ENCODE results near the gene H1-8.

The H1-8 gene

DNA sequence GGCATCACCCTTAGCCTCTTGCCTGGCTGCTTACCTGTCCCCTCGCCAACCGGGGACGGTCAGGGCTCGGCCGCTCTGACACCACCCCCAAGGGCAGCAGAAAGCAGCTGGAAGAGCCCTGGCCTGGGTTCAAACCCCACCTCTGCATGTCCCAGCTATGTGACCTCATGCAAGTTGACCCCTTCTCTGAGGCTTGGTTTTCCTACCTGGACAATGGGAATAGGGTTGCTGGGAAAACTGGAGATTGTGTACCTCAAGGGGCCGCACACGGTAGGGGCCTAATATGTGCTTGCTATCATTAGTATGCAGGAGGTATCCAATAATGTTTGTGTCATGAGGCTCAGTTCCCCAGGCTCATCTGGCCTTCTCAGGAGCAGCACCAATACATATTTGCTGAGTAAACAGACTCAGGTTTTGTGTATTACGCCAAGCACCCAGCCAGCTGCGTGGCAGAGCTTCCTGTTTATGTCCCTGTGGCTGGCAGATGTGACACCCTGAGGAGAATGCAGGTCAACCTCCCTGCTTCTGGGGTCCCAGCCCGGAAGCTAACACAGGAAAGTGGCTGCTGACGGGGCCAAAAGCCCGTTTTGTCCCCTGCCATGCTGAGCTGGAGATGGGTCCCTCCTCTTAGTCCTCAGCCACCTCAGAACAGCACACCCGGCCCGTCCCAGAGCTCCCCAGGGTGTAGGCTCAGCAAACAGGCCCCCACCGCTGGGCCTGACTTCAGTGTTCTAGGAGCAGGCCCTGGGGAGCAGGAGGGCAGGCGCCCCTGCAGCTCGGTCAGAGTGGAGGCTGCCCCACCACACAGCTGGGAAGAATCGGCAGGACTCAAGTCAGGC, 33.8 kb downstream of the H1-8 start:
- Mint-ChIP-seq H3K9me3 (no peaks in the 10 kb centered on the region), H3K4me1 (peaks cover 74% of the 10 kb centered on the region), H3K27ac (ENCODE audit: low read depth) (peak overlapping the region; percentile 99), H3K36me3 (ENCODE audit: insufficient read depth) (peaks cover 24% of the 10 kb centered on the region), H3K4me3 (peak overlapping the region; percentile 67), H3K27me3 (no peaks in the 10 kb centered on the region)
- ATAC-seq (replicated peaks; ENCODE audit: extremely low read depth, poor library complexity, severe bottlenecking): peak; percentile 91
- DNase-seq (ENCODE audit: low spot score in 2 of 2): peak; percentile 70 to 88

DNA sequence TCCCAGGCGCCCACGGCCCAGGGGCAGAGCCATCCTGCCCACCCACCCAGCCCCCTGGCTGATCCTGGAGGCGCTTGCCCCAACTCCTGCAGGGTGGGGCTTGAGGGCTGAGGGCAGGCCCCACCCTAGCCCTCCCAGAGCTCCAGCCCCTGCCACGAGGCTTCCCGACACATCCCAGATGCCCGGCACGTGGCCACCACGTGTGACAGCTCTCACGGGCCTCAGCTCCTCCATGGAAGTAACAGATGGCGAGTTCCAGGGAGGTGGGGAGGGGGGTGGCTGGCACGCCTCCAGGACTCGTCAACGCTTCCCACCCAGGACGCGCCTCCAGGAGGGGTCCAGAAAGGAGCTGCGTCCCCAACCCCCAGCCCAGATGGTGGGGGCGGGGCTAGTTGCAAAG, 34.4 kb downstream of the H1-8 start:
- Mint-ChIP-seq H3K4me3 (peak overlapping the region; percentile 67), H3K36me3 (ENCODE audit: insufficient read depth) (peaks cover 22% of the 10 kb centered on the region), H3K27me3 (no peaks in the 10 kb centered on the region), H3K9me3 (no peaks in the 10 kb centered on the region), H3K27ac (ENCODE audit: low read depth) (peak overlapping the region; percentile 99), H3K4me1 (peaks cover 68% of the 10 kb centered on the region)
- DNase-seq (ENCODE audit: low spot score in 2 of 2) (no peak), ATAC-seq (replicated peaks; ENCODE audit: extremely low read depth, poor library complexity, severe bottlenecking) (peak; percentile 5)

GRCh38 chr3:129577925-129578786, 35.2 kb downstream of the H1-8 start:
- no peaks in the 10 kb centered on the region for H3K9me3 Mint-ChIP-seq
- no peak for DNase-seq (ENCODE audit: low spot score in 2 of 2)
- peak overlapping the region; percentile 65 for H3K4me3 Mint-ChIP-seq
- ATAC-seq (replicated peaks; ENCODE audit: extremely low read depth, poor library complexity, severe bottlenecking): no peak
- H3K27ac Mint-ChIP-seq (ENCODE audit: low read depth): peak overlapping the region; percentile 99
- H3K4me1 Mint-ChIP-seq: peaks cover 65% of the 10 kb centered on the region
- no peaks in the 10 kb centered on the region for H3K27me3 Mint-ChIP-seq
- peaks cover 23% of the 10 kb centered on the region for H3K36me3 Mint-ChIP-seq (ENCODE audit: insufficient read depth)

DNA sequence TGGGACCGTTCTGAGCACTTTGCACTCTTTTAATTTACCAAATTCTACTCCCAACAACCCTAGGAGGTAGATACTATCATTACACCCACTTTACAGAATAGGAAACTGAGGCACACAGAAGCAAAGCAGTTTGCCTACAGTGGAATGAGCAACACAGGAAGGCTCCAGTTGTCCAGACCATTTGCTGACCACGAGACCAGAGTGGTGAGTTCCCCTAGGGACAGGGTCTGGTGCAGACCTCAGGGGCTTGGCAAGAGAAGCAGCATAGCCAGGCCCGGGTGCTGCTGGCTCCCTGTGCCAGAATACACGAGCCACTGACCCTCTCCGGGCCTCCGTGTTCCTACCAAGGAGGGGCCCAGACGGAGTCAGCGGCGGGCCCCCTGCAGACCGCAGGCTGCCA, 37.0 kb downstream of the H1-8 start:
- no peaks in the 10 kb centered on the region for H3K9me3 Mint-ChIP-seq

GRCh38 chr3:129581623-129582022, 38.6 kb downstream of the H1-8 start:
- Mint-ChIP-seq H3K27ac (ENCODE audit: low read depth) (peak overlapping the region; percentile 80), H3K27me3 (no peaks in the 10 kb centered on the region), H3K4me3 (no peak overlapping the region), H3K4me1 (peaks cover 40% of the 10 kb centered on the region), H3K9me3 (no peaks in the 10 kb centered on the region), H3K36me3 (ENCODE audit: insufficient read depth) (peaks cover 20% of the 10 kb centered on the region)
- no peak for DNase-seq (ENCODE audit: low spot score in 2 of 2)
- no peak for ATAC-seq (replicated peaks; ENCODE audit: extremely low read depth, poor library complexity, severe bottlenecking)

More for the DNA sequence above, 37.0 kb downstream of the H1-8 start:
- H3K4me3 Mint-ChIP-seq: no peak overlapping the region
- DNase-seq (ENCODE audit: low spot score in 2 of 2): no peak
- H3K27me3 Mint-ChIP-seq: no peaks in the 10 kb centered on the region
- H3K36me3 Mint-ChIP-seq (ENCODE audit: insufficient read depth): peaks cover 21% of the 10 kb centered on the region
- no peak for ATAC-seq (replicated peaks; ENCODE audit: extremely low read depth, poor library complexity, severe bottlenecking)
- H3K27ac Mint-ChIP-seq (ENCODE audit: low read depth): peak overlapping the region; percentile 99
- H3K4me1 Mint-ChIP-seq: peaks cover 55% of the 10 kb centered on the region

- H3K36me3 Mint-ChIP-seq (ENCODE audit: insufficient read depth): peaks cover 12% of the 10 kb centered on the region
- no peak overlapping the region for H3K4me3 Mint-ChIP-seq
- no peaks in the 10 kb centered on the region for H3K9me3 Mint-ChIP-seq
- H3K27ac Mint-ChIP-seq (ENCODE audit: low read depth): no peak overlapping the region
- peaks cover 37% of the 10 kb centered on the region for H3K4me1 Mint-ChIP-seq
- ATAC-seq (replicated peaks; ENCODE audit: extremely low read depth, poor library complexity, severe bottlenecking) (no peak), DNase-seq (ENCODE audit: low spot score in 2 of 2) (no peak)
- no peaks in the 10 kb centered on the region for H3K27me3 Mint-ChIP-seq
Observed at GRCh38 chr3:129582799-129583198, 39.8 kb downstream of the H1-8 start.

- DNase-seq (ENCODE audit: low spot score in 2 of 2) (no peak), ATAC-seq (replicated peaks; ENCODE audit: extremely low read depth, poor library complexity, severe bottlenecking) (no peak)
- H3K27me3 Mint-ChIP-seq: no peaks in the 10 kb centered on the region
- H3K9me3 Mint-ChIP-seq: no peaks in the 10 kb centered on the region
- no peak overlapping the region for H3K27ac Mint-ChIP-seq (ENCODE audit: low read depth)
- H3K4me1 Mint-ChIP-seq: peaks cover 34% of the 10 kb centered on the region
- no peak overlapping the region for H3K4me3 Mint-ChIP-seq
- peaks cover 12% of the 10 kb centered on the region for H3K36me3 Mint-ChIP-seq (ENCODE audit: insufficient read depth)
Observed at GRCh38 chr3:129583289-129583688, 40.3 kb downstream of the H1-8 start.

DNA sequence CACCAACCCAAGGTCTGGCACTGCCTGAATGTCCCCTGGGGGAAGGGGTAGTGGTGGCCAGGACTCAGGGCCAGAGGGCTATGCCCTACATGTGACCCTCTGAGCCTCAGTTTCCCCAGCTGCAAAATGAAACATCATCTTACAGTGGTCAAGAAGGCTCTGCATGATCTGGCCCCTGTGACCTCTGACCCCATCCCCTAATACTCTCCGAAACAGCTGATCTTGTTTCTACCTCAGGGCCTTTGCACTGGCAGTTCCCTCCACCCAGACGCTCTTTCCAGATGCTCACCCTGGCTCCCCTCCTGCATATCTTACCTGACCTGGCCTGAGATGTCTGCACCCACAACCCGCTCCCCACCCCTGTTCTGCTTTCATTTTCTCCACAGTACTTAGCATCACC, 41.7 kb downstream of the H1-8 start:
- Mint-ChIP-seq H3K27ac (ENCODE audit: low read depth) (no peak overlapping the region), H3K4me1 (peaks cover 22% of the 10 kb centered on the region), H3K9me3 (no peaks in the 10 kb centered on the region), H3K36me3 (ENCODE audit: insufficient read depth) (peaks cover 10% of the 10 kb centered on the region), H3K27me3 (no peaks in the 10 kb centered on the region), H3K4me3 (no peak overlapping the region)
- DNase-seq (ENCODE audit: low spot score in 2 of 2): no peak
- no peak for ATAC-seq (replicated peaks; ENCODE audit: extremely low read depth, poor library complexity, severe bottlenecking)

DNA sequence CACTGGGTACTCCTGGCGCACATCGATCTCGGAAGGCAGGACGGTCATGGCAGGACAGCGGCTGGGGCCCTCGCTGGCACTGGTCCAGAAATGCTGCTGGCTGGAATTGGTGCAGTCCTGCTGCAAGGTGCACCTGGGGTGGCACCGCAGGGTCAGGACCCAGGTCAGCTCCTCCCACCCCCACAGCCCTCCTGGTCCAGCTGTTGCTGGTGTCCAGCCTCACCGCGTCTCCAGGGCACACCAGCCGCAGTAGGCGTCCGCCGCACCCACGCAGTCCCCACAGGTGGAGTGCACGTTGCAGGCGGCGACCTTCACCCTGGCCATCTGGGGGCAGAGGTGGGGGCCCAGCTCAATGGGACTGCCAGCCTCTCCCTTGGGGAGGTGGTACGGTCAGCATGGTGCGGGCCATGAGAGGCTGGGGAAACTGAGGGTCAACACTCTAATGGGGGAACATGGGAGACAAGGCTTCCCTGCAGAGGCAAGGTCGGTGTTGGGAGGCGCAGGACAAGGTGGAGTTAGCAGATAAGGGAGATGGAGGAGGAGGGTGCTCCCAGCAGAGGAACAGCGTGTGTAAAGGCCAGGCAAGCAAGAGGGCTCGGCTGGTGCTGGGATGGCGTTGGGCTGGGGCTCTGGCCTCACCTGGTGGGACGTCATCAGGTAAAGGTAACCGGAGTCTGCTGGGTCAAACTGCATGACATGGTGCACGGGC, 43.1 kb downstream of the H1-8 start:
- no peaks in the 10 kb centered on the region for H3K9me3 Mint-ChIP-seq
- no peak overlapping the region for H3K4me3 Mint-ChIP-seq
- H3K36me3 Mint-ChIP-seq (ENCODE audit: insufficient read depth): peaks cover 7% of the 10 kb centered on the region
- no peak for DNase-seq (ENCODE audit: low spot score in 2 of 2)
- no peaks in the 10 kb centered on the region for H3K27me3 Mint-ChIP-seq
- no peak for ATAC-seq (replicated peaks; ENCODE audit: extremely low read depth, poor library complexity, severe bottlenecking)
- H3K27ac Mint-ChIP-seq (ENCODE audit: low read depth): no peak overlapping the region
- peaks cover 20% of the 10 kb centered on the region for H3K4me1 Mint-ChIP-seq

- no peak overlapping the region for H3K27ac Mint-ChIP-seq (ENCODE audit: low read depth)
- no peaks in the 10 kb centered on the region for H3K9me3 Mint-ChIP-seq
- H3K36me3 Mint-ChIP-seq (ENCODE audit: insufficient read depth): peaks cover 7% of the 10 kb centered on the region
- H3K4me3 Mint-ChIP-seq: no peak overlapping the region
- no peak for DNase-seq (ENCODE audit: low spot score in 2 of 2)
- peaks cover 22% of the 10 kb centered on the region for H3K4me1 Mint-ChIP-seq
- no peak for ATAC-seq (replicated peaks; ENCODE audit: extremely low read depth, poor library complexity, severe bottlenecking)
- H3K27me3 Mint-ChIP-seq: no peaks in the 10 kb centered on the region
Observed at GRCh38 chr3:129586746-129587430, 43.9 kb downstream of the H1-8 start.

DNA sequence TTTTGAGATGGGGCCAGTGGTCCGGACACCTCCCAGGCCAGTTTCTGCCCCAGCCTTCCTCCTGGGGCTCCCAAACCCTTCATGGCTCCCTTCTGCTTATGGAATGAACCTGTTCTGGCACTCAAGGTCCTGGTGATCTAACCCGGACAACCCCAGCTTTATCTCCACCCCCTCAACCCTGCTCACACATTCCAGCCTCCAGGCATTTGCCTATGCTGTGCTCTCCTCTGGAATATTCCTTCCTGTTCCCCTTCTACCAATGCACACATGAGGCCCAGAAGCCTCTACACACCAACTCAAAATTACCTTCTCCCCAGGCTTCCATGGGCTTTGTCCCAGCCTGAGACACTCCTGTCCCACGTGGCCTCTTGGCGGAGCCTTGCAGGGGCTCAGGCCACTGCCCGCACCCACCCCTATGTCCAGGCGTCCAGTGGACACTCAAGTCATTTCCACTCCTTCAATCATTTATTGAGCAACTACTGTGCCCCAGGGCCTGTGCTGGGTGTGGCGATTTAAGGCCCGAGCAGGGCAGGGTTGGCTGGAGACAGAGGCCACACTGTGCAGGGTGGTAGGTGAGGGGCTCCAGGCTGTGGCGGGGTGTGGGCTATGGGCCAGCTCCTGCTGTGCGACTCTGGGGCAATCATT, 44.7 kb downstream of the H1-8 start:
- Mint-ChIP-seq H3K4me1 (peaks cover 24% of the 10 kb centered on the region), H3K36me3 (ENCODE audit: insufficient read depth) (peaks cover 7% of the 10 kb centered on the region), H3K4me3 (no peak overlapping the region), H3K27me3 (no peaks in the 10 kb centered on the region), H3K9me3 (no peaks in the 10 kb centered on the region), H3K27ac (ENCODE audit: low read depth) (no peak overlapping the region)
- no peak for ATAC-seq (replicated peaks; ENCODE audit: extremely low read depth, poor library complexity, severe bottlenecking)
- DNase-seq (ENCODE audit: low spot score in 2 of 2): no peak

All from central memory CD8-positive, alpha-beta T cell (primary cell).